GM12878 (cell line): ENCODE measurements around the gene TICRR.

ENCODE experiments used
- SMC3 ChIP-seq: IDR thresholded peaks from 2 replicates; pipeline ENCODE4 v1.6.1; 2011; ENCODE audit warnings: low read length, improper control_type of control experiment, borderline replicate concordance
- TF ChIP-seq, protein P1 (sequence below), 3 experiments: IDR thresholded peaks in 2 of 3; conservative IDR thresholded peaks in 1 of 3; 2 replicates each; pipeline ENCODE4 v1.5.1; 2011; ENCODE audit warnings: low read depth in 3 of 3, low read length in 3 of 3, mild to moderate bottlenecking in 3 of 3, control low read depth in 2 of 3, moderate library complexity in 2 of 3, inconsistent platforms in 1 of 3, mixed read lengths in 1 of 3; ENCODE audit not compliant: control insufficient read depth in 2 of 3, insufficient read depth in 1 of 3; ENCODE audit errors: extremely low read depth in 1 of 3

DNA sequence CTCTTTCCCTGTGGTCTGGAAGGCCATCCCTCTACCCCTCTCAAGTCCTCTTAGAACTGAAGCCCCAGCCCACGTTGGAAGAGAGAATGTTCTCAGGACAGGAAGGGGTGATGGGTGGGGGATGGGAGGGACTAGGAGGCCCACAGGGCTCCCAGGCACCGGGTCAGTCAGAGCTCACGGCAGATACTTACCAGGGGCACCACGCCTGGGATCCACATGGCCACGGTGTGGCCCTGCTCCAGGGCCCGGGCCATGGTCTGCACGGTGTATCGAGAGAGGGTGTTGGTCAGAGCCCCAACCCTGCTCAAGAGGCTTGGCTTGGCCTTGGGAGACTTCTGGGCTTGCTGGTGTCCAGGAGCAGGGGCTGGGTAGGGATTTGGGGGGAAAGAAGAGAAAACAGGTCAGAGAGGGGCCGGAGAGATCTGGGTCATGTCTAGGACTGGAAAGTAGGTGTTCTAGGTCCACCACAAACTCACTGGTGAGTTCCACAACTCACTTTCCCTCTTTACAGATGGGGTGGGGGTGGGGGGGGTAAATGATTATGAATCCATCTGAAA, 94.1 kb downstream of the TICRR start:
- TF ChIP-seq, protein P1, sequence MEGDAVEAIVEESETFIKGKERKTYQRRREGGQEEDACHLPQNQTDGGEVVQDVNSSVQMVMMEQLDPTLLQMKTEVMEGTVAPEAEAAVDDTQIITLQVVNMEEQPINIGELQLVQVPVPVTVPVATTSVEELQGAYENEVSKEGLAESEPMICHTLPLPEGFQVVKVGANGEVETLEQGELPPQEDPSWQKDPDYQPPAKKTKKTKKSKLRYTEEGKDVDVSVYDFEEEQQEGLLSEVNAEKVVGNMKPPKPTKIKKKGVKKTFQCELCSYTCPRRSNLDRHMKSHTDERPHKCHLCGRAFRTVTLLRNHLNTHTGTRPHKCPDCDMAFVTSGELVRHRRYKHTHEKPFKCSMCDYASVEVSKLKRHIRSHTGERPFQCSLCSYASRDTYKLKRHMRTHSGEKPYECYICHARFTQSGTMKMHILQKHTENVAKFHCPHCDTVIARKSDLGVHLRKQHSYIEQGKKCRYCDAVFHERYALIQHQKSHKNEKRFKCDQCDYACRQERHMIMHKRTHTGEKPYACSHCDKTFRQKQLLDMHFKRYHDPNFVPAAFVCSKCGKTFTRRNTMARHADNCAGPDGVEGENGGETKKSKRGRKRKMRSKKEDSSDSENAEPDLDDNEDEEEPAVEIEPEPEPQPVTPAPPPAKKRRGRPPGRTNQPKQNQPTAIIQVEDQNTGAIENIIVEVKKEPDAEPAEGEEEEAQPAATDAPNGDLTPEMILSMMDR (IDR thresholded peaks at IDR 0.05 in 2 of 3, conservative IDR thresholded peaks at IDR 0.05 in 1 of 3; ENCODE audit: control insufficient read depth in 2 of 3, extremely low read depth in 1 of 3, insufficient read depth in 1 of 3, low read depth in 3 of 3, low read length in 3 of 3) = no peak
- no peak for TF ChIP-seq SMC3
